B cell (primary cell): ENCODE measurements around the gene CD151.

Experiments used
- CTCF ChIP-seq: fragments of 200-600 bp; IDR thresholded peaks from one replicate; pipeline ENCODE4 v1.8.0; 2022; ENCODE audit warnings: antibody characterized with exemption, mild to moderate bottlenecking
- EZH2 ChIP-seq: IDR thresholded peaks from 2 replicates; pipeline ENCODE4 v1.6.1; 2012; ENCODE audit warnings: borderline replicate concordance, low read depth, mild to moderate bottlenecking, moderate library complexity, low read length; ENCODE audit not compliant: insufficient read depth, poor library complexity, severe bottlenecking

- TF ChIP-seq EZH2 (no peak), CTCF (no peak)
Observed at GRCh38 chr11:789943-790342, 42.8 kb upstream of the CD151 start, which contains the start of gene CEND1.
